ENCODE measurements around the gene TTC39A. TPM values are rescaled to one million over a fixed set of nuclear protein-coding genes. Genes with fewer than 3 reads are reported as not detected.

TTC39A gene
- total RNA-seq, 2 donors from 2014 or later, result 0.51 to 0.77 TPM

GRCh38 chr1:51297401-51298321, 32.7 kb downstream of the TTC39A start:
- no peaks in the 10 kb centered on the region for H3K36me3 Mint-ChIP-seq (ENCODE audit: insufficient read depth in 2 of 2)
- no peak for ATAC-seq (replicated peaks in 1 of 2)
- no peaks in the 10 kb centered on the region for H3K9me3 Mint-ChIP-seq

GRCh38 chr1:51296383-51297357, 33.7 kb downstream of the TTC39A start:
- peak overlapping the region; percentile 52 for H3K27ac Mint-ChIP-seq
- H3K27me3 Mint-ChIP-seq (ENCODE audit: low read depth), result peaks cover 8% of the 10 kb centered on the region
- no peaks in the 10 kb centered on the region for H3K36me3 Mint-ChIP-seq (ENCODE audit: insufficient read depth in 2 of 2)
- peak; percentile 75 to 76 for ATAC-seq (replicated peaks in 1 of 2)
- H3K9me3 Mint-ChIP-seq, result no peaks in the 10 kb centered on the region
- H3K4me3 Mint-ChIP-seq, result peak overlapping the region; percentile 73 to 75
- H3K4me1 Mint-ChIP-seq (ENCODE audit: low read depth), result peaks cover 42% of the 10 kb centered on the region
- DNase-seq, result peak; percentile 81 to 84

More at GRCh38 chr1:51297401-51298321, 32.7 kb downstream of the TTC39A start:
- Mint-ChIP-seq H3K27me3 (ENCODE audit: low read depth) (peaks cover 8% of the 10 kb centered on the region), H3K27ac (no peak overlapping the region), H3K4me3 (peak overlapping the region; percentile 73 to 75), H3K4me1 (ENCODE audit: low read depth) (peaks cover 47% of the 10 kb centered on the region)
- DNase-seq, result no peak

GRCh38 chr1:51295926-51296325, 34.4 kb downstream of the TTC39A start:
- DNase-seq (no peak), ATAC-seq (replicated peaks in 1 of 2) (no peak)
- H3K4me3 Mint-ChIP-seq, result peak overlapping the region in 1 of 2 donors; percentile 75
- no peaks in the 10 kb centered on the region for H3K36me3 Mint-ChIP-seq (ENCODE audit: insufficient read depth in 2 of 2)
- peaks cover 8% of the 10 kb centered on the region for H3K27me3 Mint-ChIP-seq (ENCODE audit: low read depth)
- H3K9me3 Mint-ChIP-seq, result no peaks in the 10 kb centered on the region
- H3K4me1 Mint-ChIP-seq (ENCODE audit: low read depth), result peaks cover 37% of the 10 kb centered on the region
- H3K27ac Mint-ChIP-seq, result no peak overlapping the region

GRCh38 chr1:51294566-51295184, 35.7 kb downstream of the TTC39A start:
- Mint-ChIP-seq H3K27me3 (ENCODE audit: low read depth) (peaks cover 8% of the 10 kb centered on the region), H3K36me3 (ENCODE audit: insufficient read depth in 2 of 2) (no peaks in the 10 kb centered on the region), H3K9me3 (no peaks in the 10 kb centered on the region), H3K4me1 (ENCODE audit: low read depth) (peaks cover 32% of the 10 kb centered on the region), H3K27ac (no peak overlapping the region), H3K4me3 (no peak overlapping the region)
- ATAC-seq (replicated peaks in 1 of 2), result no peak
- DNase-seq, result no peak

- ATAC-seq (replicated peaks in 1 of 2) (no peak), DNase-seq (no peak)
- Mint-ChIP-seq H3K27me3 (ENCODE audit: low read depth) (peaks cover 8% of the 10 kb centered on the region), H3K4me1 (ENCODE audit: low read depth) (peaks cover 32% of the 10 kb centered on the region), H3K36me3 (ENCODE audit: insufficient read depth in 2 of 2) (no peaks in the 10 kb centered on the region), H3K9me3 (no peaks in the 10 kb centered on the region), H3K27ac (no peak overlapping the region), H3K4me3 (no peak overlapping the region)
Measured at GRCh38 chr1:51293898-51294515, 36.4 kb downstream of the TTC39A start.

- DNase-seq (no peak), ATAC-seq (replicated peaks in 1 of 2) (no peak)
- no peaks in the 10 kb centered on the region for H3K9me3 Mint-ChIP-seq
- peaks cover 0 to 1% of the 10 kb centered on the region in 2 donors for H3K36me3 Mint-ChIP-seq (ENCODE audit: insufficient read depth in 2 of 2)
- no peak overlapping the region for H3K27ac Mint-ChIP-seq
- H3K27me3 Mint-ChIP-seq (ENCODE audit: low read depth), result no peaks in the 10 kb centered on the region
- H3K4me3 Mint-ChIP-seq, result no peak overlapping the region
- H3K4me1 Mint-ChIP-seq (ENCODE audit: low read depth), result peaks cover 11% of the 10 kb centered on the region
Measured at GRCh38 chr1:51290489-51290847, 39.9 kb downstream of the TTC39A start.

- Mint-ChIP-seq H3K4me3 (no peak overlapping the region), H3K4me1 (ENCODE audit: low read depth) (peaks cover 11% of the 10 kb centered on the region), H3K27me3 (ENCODE audit: low read depth) (no peaks in the 10 kb centered on the region), H3K36me3 (ENCODE audit: insufficient read depth in 2 of 2) (peaks cover 0 to 1% of the 10 kb centered on the region in 2 donors), H3K9me3 (no peaks in the 10 kb centered on the region), H3K27ac (no peak overlapping the region)
- ATAC-seq (replicated peaks in 1 of 2) (no peak), DNase-seq (no peak)
Measured at GRCh38 chr1:51289676-51290488, 40.5 kb downstream of the TTC39A start.

GRCh38 chr1:51288578-51288977, 41.8 kb downstream of the TTC39A start:
- Mint-ChIP-seq H3K4me1 (ENCODE audit: low read depth) (peaks cover 20% of the 10 kb centered on the region), H3K27ac (no peak overlapping the region), H3K9me3 (no peaks in the 10 kb centered on the region), H3K4me3 (no peak overlapping the region), H3K36me3 (ENCODE audit: insufficient read depth in 2 of 2) (peaks cover 0 to 1% of the 10 kb centered on the region in 2 donors), H3K27me3 (ENCODE audit: low read depth) (no peaks in the 10 kb centered on the region)
- ATAC-seq (replicated peaks in 1 of 2) (no peak), DNase-seq (no peak)

GRCh38 chr1:51287966-51288365, 42.4 kb downstream of the TTC39A start:
- H3K27ac Mint-ChIP-seq, result no peak overlapping the region
- DNase-seq (no peak), ATAC-seq (replicated peaks in 1 of 2) (no peak)
- H3K4me3 Mint-ChIP-seq, result no peak overlapping the region
- peaks cover 0 to 1% of the 10 kb centered on the region in 2 donors for H3K36me3 Mint-ChIP-seq (ENCODE audit: insufficient read depth in 2 of 2)
- H3K9me3 Mint-ChIP-seq, result no peaks in the 10 kb centered on the region
- H3K4me1 Mint-ChIP-seq (ENCODE audit: low read depth), result peaks cover 26% of the 10 kb centered on the region
- H3K27me3 Mint-ChIP-seq (ENCODE audit: low read depth), result no peaks in the 10 kb centered on the region

- H3K27me3 Mint-ChIP-seq (ENCODE audit: low read depth), result no peaks in the 10 kb centered on the region
- H3K4me1 Mint-ChIP-seq (ENCODE audit: low read depth), result peaks cover 30% of the 10 kb centered on the region
- H3K4me3 Mint-ChIP-seq, result peak overlapping the region; percentile 41 to 74
- peak overlapping the region; percentile 87 for H3K27ac Mint-ChIP-seq
- H3K9me3 Mint-ChIP-seq, result no peaks in the 10 kb centered on the region
- H3K36me3 Mint-ChIP-seq (ENCODE audit: insufficient read depth in 2 of 2), result peaks cover 0 to 1% of the 10 kb centered on the region in 2 donors
- DNase-seq (peak in 1 of 2 donors; percentile 25), ATAC-seq (replicated peaks in 1 of 2) (peak; percentile 72 to 78)
Measured at GRCh38 chr1:51285055-51285454, 45.3 kb downstream of the TTC39A start.

GRCh38 chr1:51284487-51284954, 45.8 kb downstream of the TTC39A start:
- no peak for DNase-seq
- H3K4me3 Mint-ChIP-seq, result peak overlapping the region; percentile 41 to 74
- no peaks in the 10 kb centered on the region for H3K9me3 Mint-ChIP-seq
- peaks cover 30% of the 10 kb centered on the region for H3K4me1 Mint-ChIP-seq (ENCODE audit: low read depth)
- H3K27me3 Mint-ChIP-seq (ENCODE audit: low read depth), result no peaks in the 10 kb centered on the region
- peaks cover 0 to 1% of the 10 kb centered on the region in 2 donors for H3K36me3 Mint-ChIP-seq (ENCODE audit: insufficient read depth in 2 of 2)
- peak; percentile 52 to 55 for ATAC-seq (replicated peaks in 1 of 2)
- H3K27ac Mint-ChIP-seq, result no peak overlapping the region

All from activated T-cell treated with anti-CD3 and anti-CD28 coated beads, Interleukin-2, amount 50 U/mL, for 72 hours (primary cell).